HCT116 (cell line): ENCODE results near the gene ZYG11B.
"Not testable (repeated sequence)": the region's sequence is repeated elsewhere in the genome, so short reads cannot be mapped to it uniquely, and the experiment has no call there.

Source experiments
- POLR2A ChIP-seq: IDR thresholded peaks from 2 replicates; pipeline ENCODE4 v1.7.0; 2011; ENCODE audit warnings: borderline replicate concordance; ENCODE audit not compliant: insufficient read depth, insufficient read length; ENCODE audit errors: extremely low read depth
- RAD21 ChIP-seq: IDR thresholded peaks from 2 replicates; pipeline ENCODE4 v1.6.1; 2012; ENCODE audit warnings: low read depth, mild to moderate bottlenecking

- not testable (repeated sequence) for TF ChIP-seq POLR2A, RAD21
Observed at GRCh38 chr1:52804083-52804482, 77.8 kb downstream of the ZYG11B start.
